Kidney epithelial cell (primary cell): Measurements from ENCODE around the gene COL27A1. TPM values are rescaled to one million over a fixed set of nuclear protein-coding genes. Genes with fewer than 3 reads are reported as not detected.

Experiments
- DNase-seq: peaks from one replicate; pipeline ENCODE4 v3.0.0-alpha.2; 2010; ENCODE audit warnings: low read depth
- H3K27me3 ChIP-seq: 2 replicates; pipeline ENCODE4 v1.6.0; 2011; ENCODE audit warnings: low read length; ENCODE audit not compliant: control insufficient read depth, insufficient read depth
- H3K36me3 ChIP-seq: 2 replicates; pipeline ENCODE4 v1.5.1; 2011; ENCODE audit warnings: low read length; ENCODE audit not compliant: control insufficient read depth, insufficient read depth
- H3K4me3 ChIP-seq: 2 replicates; pipeline ENCODE4 v1.5.1; 2011; ENCODE audit warnings: low read depth, mild to moderate bottlenecking, control low read depth, low read length
- total RNA-seq: library from RNA; depleted of rRNA; stranded (reverse); fragments of >200 nt; gene quantifications from 2 replicates; pipeline ENCODE4 v1.2.3, GENCODE V29; 2015
- TF ChIP-seq, protein P1 (sequence below): IDR thresholded peaks from 2 replicates; pipeline ENCODE4 v1.5.1; 2011; ENCODE audit warnings: mild to moderate bottlenecking, moderate library complexity, low read length, control low read depth, inconsistent platforms; ENCODE audit not compliant: insufficient read depth, poor library complexity, severe bottlenecking

Gene COL27A1
- total RNA-seq, 1 donor from 2014 or later, result 8.4 TPM

GRCh38 chr9:114344692-114345091, 189.4 kb downstream of the COL27A1 start:
- DNase-seq, result no peak
- TF ChIP-seq, protein P1, sequence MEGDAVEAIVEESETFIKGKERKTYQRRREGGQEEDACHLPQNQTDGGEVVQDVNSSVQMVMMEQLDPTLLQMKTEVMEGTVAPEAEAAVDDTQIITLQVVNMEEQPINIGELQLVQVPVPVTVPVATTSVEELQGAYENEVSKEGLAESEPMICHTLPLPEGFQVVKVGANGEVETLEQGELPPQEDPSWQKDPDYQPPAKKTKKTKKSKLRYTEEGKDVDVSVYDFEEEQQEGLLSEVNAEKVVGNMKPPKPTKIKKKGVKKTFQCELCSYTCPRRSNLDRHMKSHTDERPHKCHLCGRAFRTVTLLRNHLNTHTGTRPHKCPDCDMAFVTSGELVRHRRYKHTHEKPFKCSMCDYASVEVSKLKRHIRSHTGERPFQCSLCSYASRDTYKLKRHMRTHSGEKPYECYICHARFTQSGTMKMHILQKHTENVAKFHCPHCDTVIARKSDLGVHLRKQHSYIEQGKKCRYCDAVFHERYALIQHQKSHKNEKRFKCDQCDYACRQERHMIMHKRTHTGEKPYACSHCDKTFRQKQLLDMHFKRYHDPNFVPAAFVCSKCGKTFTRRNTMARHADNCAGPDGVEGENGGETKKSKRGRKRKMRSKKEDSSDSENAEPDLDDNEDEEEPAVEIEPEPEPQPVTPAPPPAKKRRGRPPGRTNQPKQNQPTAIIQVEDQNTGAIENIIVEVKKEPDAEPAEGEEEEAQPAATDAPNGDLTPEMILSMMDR, result no peak
- Histone ChIP-seq H3K4me3 (no peak overlapping the region), H3K36me3 (peaks cover 5% of the 10 kb centered on the region), H3K27me3 (no peaks in the 10 kb centered on the region)

DNA sequence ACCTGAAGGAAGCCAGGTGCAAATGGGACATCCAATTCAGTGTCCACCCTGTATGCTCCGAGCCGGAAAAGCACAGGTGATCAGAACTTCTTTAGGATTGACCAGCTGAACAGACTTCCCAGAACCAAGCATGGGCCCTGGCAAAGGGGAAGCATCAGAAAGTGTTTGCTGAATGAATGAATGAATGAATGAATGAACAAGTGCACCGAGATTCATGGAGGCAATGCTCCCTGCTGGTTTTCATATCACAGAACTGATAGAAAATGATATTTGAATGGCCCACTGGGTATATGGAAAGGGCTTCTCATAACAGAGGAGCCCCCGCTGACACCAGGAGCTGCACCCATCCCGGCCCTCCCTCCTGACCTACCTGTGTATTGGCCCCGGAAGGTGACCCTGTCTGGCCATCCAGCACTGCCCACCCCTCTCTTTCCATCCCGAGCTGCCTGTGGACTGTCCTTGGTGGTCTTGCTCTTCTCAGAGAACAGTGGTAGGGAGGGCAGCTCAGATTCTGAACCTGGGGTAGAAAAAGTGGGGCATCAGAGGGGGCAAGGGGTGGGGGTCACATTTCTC, 190.2 kb downstream of the COL27A1 start:
- TF ChIP-seq, protein P1, result no peak
- no peak for DNase-seq
- H3K27me3 ChIP-seq, result no peaks in the 10 kb centered on the region
- H3K36me3 ChIP-seq, result peaks cover 8% of the 10 kb centered on the region
- no peak overlapping the region for H3K4me3 ChIP-seq

- TF ChIP-seq, protein P1, result no peak
- Histone ChIP-seq H3K4me3 (no peak overlapping the region), H3K27me3 (no peaks in the 10 kb centered on the region), H3K36me3 (peaks cover 8% of the 10 kb centered on the region)
- no peak for DNase-seq
Observed at GRCh38 chr9:114346146-114346545, 190.8 kb downstream of the COL27A1 start.

DNA sequence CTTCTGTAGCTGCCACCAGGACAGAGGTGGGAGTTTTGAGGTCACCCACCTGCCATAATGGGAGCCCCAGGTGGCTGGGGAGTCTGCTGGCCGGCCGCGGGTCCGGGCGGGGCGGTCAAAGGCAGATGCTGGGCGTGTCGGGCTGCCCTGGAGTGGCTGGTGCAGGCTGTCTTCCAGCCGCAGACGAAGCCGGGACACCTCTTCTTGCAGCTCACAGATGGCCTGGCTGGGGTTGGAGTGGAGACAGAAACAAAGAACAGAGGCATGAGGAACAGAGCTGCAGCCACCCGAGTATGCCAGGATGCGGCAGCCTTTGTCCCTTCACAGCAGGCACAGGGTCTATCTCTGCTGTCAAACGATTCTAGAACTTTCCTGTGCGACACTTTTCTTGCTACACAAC, 192.3 kb downstream of the COL27A1 start:
- TF ChIP-seq, protein P1, result no peak
- H3K36me3 ChIP-seq, result peaks cover 9% of the 10 kb centered on the region
- H3K27me3 ChIP-seq, result no peaks in the 10 kb centered on the region
- no peak for DNase-seq
- no peak overlapping the region for H3K4me3 ChIP-seq

- no peak for DNase-seq
- TF ChIP-seq, protein P1, result no peak
- Histone ChIP-seq H3K36me3 (peaks cover 7% of the 10 kb centered on the region), H3K27me3 (no peaks in the 10 kb centered on the region), H3K4me3 (no peak overlapping the region)
Observed at GRCh38 chr9:114348261-114348905, 193.0 kb downstream of the COL27A1 start.
